ENCODE measurements around the gene U2AF1.
"Not testable (repeated sequence)": the region's sequence is repeated elsewhere in the genome, so short reads cannot be mapped to it uniquely, and the experiment has no call there.

GRCh38 chr21:43104642-43105041 lies 2.7 kb downstream of the U2AF1 start:
- TF ChIP-seq, protein P1, sequence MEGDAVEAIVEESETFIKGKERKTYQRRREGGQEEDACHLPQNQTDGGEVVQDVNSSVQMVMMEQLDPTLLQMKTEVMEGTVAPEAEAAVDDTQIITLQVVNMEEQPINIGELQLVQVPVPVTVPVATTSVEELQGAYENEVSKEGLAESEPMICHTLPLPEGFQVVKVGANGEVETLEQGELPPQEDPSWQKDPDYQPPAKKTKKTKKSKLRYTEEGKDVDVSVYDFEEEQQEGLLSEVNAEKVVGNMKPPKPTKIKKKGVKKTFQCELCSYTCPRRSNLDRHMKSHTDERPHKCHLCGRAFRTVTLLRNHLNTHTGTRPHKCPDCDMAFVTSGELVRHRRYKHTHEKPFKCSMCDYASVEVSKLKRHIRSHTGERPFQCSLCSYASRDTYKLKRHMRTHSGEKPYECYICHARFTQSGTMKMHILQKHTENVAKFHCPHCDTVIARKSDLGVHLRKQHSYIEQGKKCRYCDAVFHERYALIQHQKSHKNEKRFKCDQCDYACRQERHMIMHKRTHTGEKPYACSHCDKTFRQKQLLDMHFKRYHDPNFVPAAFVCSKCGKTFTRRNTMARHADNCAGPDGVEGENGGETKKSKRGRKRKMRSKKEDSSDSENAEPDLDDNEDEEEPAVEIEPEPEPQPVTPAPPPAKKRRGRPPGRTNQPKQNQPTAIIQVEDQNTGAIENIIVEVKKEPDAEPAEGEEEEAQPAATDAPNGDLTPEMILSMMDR (conservative IDR thresholded peaks at IDR 0.05; ENCODE audit: low read depth, low read length): not testable (repeated sequence)
- not testable (repeated sequence) for TF ChIP-seq EZH2 (IDR thresholded peaks at IDR 0.05; ENCODE audit: low read length, unreplicated experiment)
